Activated CD4-positive, alpha-beta T cell treated with anti-CD3 and anti-CD28 coated beads, Interleukin-2, Interleukin-6, amounts not matched to agents 100 ng/mL and 50 ng/mL, durations not matched to agents 16 hours and 8 hours (primary cell): ENCODE results near the gene OR2V2.
"Not testable (repeated sequence)": the region's sequence is repeated elsewhere in the genome, so short reads cannot be mapped to it uniquely, and the experiment has no call there.

Source experiments
- DNase-seq: peaks from one replicate; pipeline ENCODE4 v3.0.0-alpha.2; 2020

Gene OR2V2, protein sequence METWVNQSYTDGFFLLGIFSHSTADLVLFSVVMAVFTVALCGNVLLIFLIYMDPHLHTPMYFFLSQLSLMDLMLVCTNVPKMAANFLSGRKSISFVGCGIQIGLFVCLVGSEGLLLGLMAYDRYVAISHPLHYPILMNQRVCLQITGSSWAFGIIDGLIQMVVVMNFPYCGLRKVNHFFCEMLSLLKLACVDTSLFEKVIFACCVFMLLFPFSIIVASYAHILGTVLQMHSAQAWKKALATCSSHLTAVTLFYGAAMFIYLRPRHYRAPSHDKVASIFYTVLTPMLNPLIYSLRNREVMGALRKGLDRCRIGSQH

DNA sequence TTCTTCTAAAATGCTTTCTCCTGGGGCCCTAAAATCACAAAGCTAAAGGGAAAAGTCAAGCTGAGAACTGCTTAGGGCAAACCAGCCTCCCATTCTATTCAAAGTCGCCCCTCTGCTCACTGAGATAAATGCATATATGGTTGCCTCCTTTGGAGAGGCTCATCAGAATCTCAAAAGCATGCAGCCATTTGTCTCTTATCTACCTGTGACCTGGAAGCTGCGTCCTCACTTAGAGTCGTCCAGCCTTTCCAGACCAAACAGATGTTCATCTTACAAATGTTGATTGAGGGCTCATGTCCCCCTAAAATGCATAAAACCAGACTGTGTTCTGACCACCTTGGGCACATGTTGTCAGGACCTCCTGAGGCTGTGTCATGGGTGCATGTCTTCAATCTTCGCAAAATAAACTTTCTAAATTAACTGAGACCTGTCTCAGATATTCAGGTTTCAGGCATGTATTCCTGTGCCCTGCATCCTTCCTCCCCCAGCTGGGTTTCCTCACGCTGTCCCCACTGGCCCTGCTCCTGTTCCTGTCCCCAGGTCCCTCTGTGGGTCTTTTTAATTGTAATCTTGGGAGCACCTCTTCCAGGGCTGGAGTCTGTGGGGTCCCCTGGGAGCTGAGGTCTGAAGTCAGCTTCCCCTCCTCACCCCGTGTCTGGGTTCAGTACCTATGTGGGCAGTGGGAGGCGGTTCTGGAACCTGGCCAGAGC lies at the start of gene OR2V2:
OR2V2 (plus strand) TSS at position 660 of the 710 bp plus-strand sequence. CDS start 7,357 bp downstream, outside the sequence.
- DNase-seq: not testable (repeated sequence)

GRCh38 chr5:181097759-181098491 lies 49.5 kb upstream of the OR2V2 start:
- not testable (repeated sequence) for DNase-seq

GRCh38 chr5:181098762-181099601 lies 48.4 kb upstream of the OR2V2 start:
- DNase-seq: no peak

- DNase-seq: no peak
Observed at GRCh38 chr5:181099602-181100086, 47.7 kb upstream of the OR2V2 start.

- DNase-seq: no peak
Observed at GRCh38 chr5:181100121-181100875, 47.1 kb upstream of the OR2V2 start.

DNA sequence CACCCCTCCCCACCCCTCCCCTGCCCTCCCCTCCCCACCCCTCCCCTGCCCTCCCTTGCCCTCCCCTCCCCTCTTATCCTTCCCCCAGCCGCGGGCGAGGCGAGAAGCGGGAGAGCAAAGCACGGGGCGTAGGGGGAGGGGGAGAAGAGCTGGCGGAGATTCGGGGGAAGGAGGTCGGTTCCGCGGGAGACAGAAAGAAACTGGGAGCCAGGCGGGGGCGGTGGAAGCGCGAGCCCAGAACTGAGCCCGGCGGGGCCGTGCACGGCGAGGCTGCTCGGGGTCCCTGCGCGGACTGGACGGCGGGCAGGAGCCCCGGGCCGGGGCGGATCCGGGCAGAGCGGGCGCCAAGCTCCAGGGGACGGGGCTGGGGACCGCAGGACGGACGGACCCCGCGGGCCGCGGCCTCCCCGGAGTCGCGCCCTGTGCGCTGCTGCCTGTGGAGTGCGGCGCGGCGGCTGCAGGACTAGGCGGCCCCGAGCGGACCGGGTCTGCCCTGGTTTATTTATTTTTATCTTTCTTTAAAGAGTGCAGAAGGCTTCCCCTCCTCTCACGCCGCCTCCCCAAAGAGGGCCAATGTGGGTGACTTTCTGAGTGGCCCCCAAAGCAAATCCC lies 46.2 kb upstream of the OR2V2 start:
- DNase-seq: not testable (repeated sequence)

- DNase-seq: not testable (repeated sequence)
Observed at GRCh38 chr5:181101930-181102674, 45.3 kb upstream of the OR2V2 start.

- DNase-seq: not testable (repeated sequence)
Observed at GRCh38 chr5:181104259-181104568, 43.2 kb upstream of the OR2V2 start.

DNA sequence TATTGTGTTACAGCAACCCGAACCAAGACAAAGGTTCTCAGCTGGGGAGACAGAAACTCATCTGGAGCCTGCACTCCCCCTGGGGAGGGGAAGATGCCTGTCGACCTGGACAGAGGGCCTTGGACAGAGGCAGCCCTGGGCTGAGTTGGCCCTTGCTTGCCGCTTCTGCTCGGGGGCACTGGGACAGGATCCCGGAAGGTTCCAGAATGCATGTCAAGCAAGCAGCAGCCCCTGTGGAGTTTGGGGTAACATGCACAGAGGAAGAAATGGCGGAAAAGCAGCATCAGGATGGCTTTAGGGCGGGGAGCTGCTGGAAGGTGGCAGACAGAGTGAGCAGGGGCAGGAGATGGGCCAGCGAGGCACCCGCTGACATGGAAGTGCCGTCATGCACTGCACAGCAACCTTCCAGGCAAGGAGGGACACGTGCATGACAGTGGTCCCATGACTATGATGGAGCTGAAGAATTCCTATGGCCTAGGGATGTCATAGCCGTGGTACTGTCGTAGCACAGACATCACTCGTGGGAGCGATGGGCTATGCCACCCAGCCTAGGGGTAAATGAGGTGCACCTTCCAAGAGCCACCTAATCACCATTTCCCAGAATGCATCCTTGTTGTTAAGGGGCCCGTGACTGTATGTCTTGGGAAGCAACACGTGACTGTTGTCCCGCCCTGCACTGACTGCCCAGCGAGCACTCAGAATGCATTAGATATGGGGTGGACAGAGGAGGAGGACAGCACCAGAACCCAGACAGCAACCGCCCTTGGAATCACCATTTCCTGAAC lies 42.6 kb upstream of the OR2V2 start:
- not testable (repeated sequence) for DNase-seq

GRCh38 chr5:181105391-181106025 lies 41.9 kb upstream of the OR2V2 start:
- DNase-seq: no peak

GRCh38 chr5:181107699-181108098 lies 39.7 kb upstream of the OR2V2 start:
- no peak for DNase-seq

GRCh38 chr5:181108578-181109165 lies 38.7 kb upstream of the OR2V2 start:
- DNase-seq: no peak

DNA sequence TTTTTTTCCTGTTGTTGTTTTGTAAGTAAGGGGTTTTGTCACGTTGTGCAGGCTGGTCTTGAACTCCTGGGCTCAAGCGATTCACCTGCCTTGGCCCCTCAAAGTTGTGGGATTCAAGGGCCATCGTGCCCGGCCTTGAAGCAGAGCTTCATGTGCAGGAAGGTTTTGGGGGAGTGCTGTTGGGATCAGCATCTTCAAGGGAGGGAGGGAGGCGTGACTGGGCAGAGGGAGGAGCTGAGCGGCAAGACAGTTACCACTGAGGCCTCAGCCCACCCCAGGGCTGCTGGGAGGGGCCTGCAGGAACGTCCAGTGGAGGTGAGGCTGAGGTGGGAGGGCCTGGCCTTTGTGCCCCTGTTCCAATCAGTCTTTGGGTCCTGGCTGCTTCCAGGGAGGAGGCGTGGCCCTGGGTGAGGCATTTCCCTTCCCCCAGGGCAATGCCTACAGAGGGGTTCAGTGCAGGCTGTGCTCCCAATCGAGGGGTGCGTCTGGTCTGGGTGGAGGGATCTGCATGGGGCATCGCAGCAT lies 37.8 kb upstream of the OR2V2 start:
- no peak for DNase-seq

GRCh38 chr5:181111010-181111409 lies 36.4 kb upstream of the OR2V2 start:
- no peak for DNase-seq

DNA sequence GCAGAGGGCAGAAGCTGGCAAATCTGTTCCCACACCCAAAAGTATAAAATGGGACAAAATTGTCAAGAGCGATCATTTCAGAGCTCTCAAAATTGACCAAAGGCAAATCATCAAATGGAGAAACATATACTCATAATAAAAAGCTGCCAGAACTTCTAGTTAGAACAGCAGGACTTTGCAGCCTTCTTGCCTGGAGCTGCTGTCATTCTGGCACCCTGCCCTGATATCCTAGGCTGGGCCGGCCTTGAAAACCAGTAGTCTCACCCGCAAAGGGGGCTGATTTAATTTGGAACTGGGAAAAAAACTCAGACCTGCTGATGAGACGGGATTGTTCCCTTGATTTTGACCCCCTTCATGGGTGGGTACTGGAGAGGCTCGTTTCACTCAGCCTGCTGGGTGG lies 34.9 kb upstream of the OR2V2 start:
- no peak for DNase-seq

- DNase-seq: not testable (repeated sequence)
Observed at GRCh38 chr5:181113572-181113971, 33.8 kb upstream of the OR2V2 start.

GRCh38 chr5:181114284-181114843 lies 33.0 kb upstream of the OR2V2 start:
- DNase-seq: no peak
